Right cardiac atrium (tissue), 5 donors: ENCODE results near the gene ALPG. TPM values are rescaled to one million over a fixed set of nuclear protein-coding genes. Genes with fewer than 3 reads are reported as not detected.
A peak's percentile ranks its signal among the peaks of the same experiment; 100 is the strongest.
"Not testable (repeated sequence)": the region's sequence is repeated elsewhere in the genome, so short reads cannot be mapped to it uniquely, and the experiment has no call there.

Source experiments
- ATAC-seq, 2 donors: fragments of 200-7000 bp; cut with Tn5 transposase; one replicate each; pipeline versions ENCODE4 v1.8.0 to v1.9.1; 2020; ENCODE audit warnings: moderate library complexity in 2 of 2, mild to moderate bottlenecking in 1 of 2
- DNase-seq, 3 donors: peaks; one replicate each; pipeline ENCODE4 v3.0.0-alpha.2; 2020
- H3K27ac ChIP-seq: one replicate; pipeline ENCODE4 v1.5.1; 2013; ENCODE audit warnings: mild to moderate bottlenecking, low read length, control low read depth, moderate library complexity
- H3K27me3 ChIP-seq: one replicate; pipeline ENCODE4 v1.6.1; 2013; ENCODE audit not compliant: control insufficient read depth, insufficient read depth
- H3K4me1 ChIP-seq: one replicate; pipeline ENCODE4 v1.6.1; 2013; ENCODE audit warnings: low read length; ENCODE audit not compliant: control insufficient read depth, insufficient read depth
- H3K4me3 ChIP-seq: one replicate; pipeline ENCODE4 v1.5.1; 2013; ENCODE audit warnings: low read length, control low read depth
- H3K9me3 ChIP-seq: one replicate; pipeline ENCODE4 v1.6.1; 2013; ENCODE audit warnings: low read length; ENCODE audit not compliant: control insufficient read depth
- WGBS: extraction: QIAGEN DNeasy Blood & Tissue Kit; methylation state at CpG from one replicate; pipeline ENCODE4 v1.1.7; 2013; 5-methylcytosine and 5-hydroxymethylcytosine counted together
- intact Hi-C, 4 donors: fragments of 100-400 bp; cut with DNase I; formaldehyde crosslinking; loops; one replicate each; pipeline versions ENCODE4 v1.11.0 to v1.14.0; 2022 to 2023
- polyA plus RNA-seq: library from polyadenylated mRNA; stranded (reverse); fragments of 200-250 nt; gene quantifications from one replicate; pipeline ENCODE4 v1.2.3, GENCODE V29; 2013
- total RNA-seq, 4 donors: library from RNA; stranded (reverse); fragmentation: NEBNext Ultra II Directional; extraction: Animal tissue kit (Norgen Biotek cat#: 25700); gene quantifications; one replicate each; pipeline ENCODE4 v1.2.1, GENCODE V29; 2021
- donor health status: healthy with polysubstance abuse.
- donor health status: DM: no; HTN: yes; CAD: no.
- donor health status: DM: no; HTN: no; CAD: no.
- donor health status: DM: no; HTN: yes; CAD: no; lungs with severe emphysema.
- donor health status: DM: yes; HTN: yes; CAD: no.

The ALPG gene
- total and polyA plus RNA-seq, 5 donors, result not detected

- H3K4me1 ChIP-seq, result no peaks in the 10 kb centered on the region
- H3K9me3 ChIP-seq, result no peaks in the 10 kb centered on the region
- WGBS, result 82% methylated on average over 15 of the region's 15 CpGs
- intact Hi-C loops, result loop anchor here in 2 of 4 donors (5.0 kb wide), 2 partner anchors 529 to 534 kb away; no protein-coding TSS in a partner anchor
- no peak overlapping the region for H3K27ac ChIP-seq
- no peaks in the 10 kb centered on the region for H3K27me3 ChIP-seq
- H3K4me3 ChIP-seq, result no peak overlapping the region
- peak in 1 of 3 donors; percentile 7 for DNase-seq
- no peak for ATAC-seq
Observed at GRCh38 chr2:232436381-232437194, 29.9 kb downstream of the ALPG start.

GRCh38 chr2:232437195-232437571 lies 30.5 kb downstream of the ALPG start:
- no peak overlapping the region for H3K4me3 ChIP-seq
- H3K9me3 ChIP-seq, result no peaks in the 10 kb centered on the region
- H3K27ac ChIP-seq, result no peak overlapping the region
- no peaks in the 10 kb centered on the region for H3K27me3 ChIP-seq
- intact Hi-C loops, result loop anchor here in 2 of 4 donors (5.0 kb wide), 2 partner anchors 530 to 535 kb away; no protein-coding TSS in a partner anchor
- DNase-seq (no peak), ATAC-seq (no peak)
- WGBS, result 92% methylated on average over 12 of the region's 12 CpGs
- no peaks in the 10 kb centered on the region for H3K4me1 ChIP-seq

- Histone ChIP-seq H3K27ac (no peak overlapping the region), H3K4me1 (no peaks in the 10 kb centered on the region), H3K4me3 (no peak overlapping the region), H3K27me3 (no peaks in the 10 kb centered on the region), H3K9me3 (no peaks in the 10 kb centered on the region)
- no peak for ATAC-seq
- WGBS, result 83% methylated on average over 12 of the region's 12 CpGs
- DNase-seq, result peak in 1 of 3 donors; percentile 10
- intact Hi-C loops, result loop anchor here in 2 of 4 donors (5.0 kb wide), 2 partner anchors 531 to 536 kb away; no protein-coding TSS in a partner anchor
Observed at GRCh38 chr2:232438091-232438490, 31.4 kb downstream of the ALPG start.

- 70% methylated on average over 21 of the region's 22 CpGs for WGBS
- H3K27me3 ChIP-seq, result no peaks in the 10 kb centered on the region
- H3K27ac ChIP-seq, result no peak overlapping the region
- H3K4me1 ChIP-seq, result no peaks in the 10 kb centered on the region
- H3K4me3 ChIP-seq, result no peak overlapping the region
- DNase-seq (peak in 1 of 3 donors; percentile 60), ATAC-seq (peak; percentile 53 to 59)
- intact Hi-C loops, result loop anchor here in 2 of 4 donors (5.0 kb wide), 2 partner anchors 532 to 537 kb away; no protein-coding TSS in a partner anchor
- H3K9me3 ChIP-seq, result no peaks in the 10 kb centered on the region
Observed at GRCh38 chr2:232438951-232439757, 32.5 kb downstream of the ALPG start.

GRCh38 chr2:232439758-232440135 lies 33.1 kb downstream of the ALPG start:
- WGBS, result 32% methylated on average over 2 of the region's 5 CpGs
- no peak overlapping the region for H3K4me3 ChIP-seq
- intact Hi-C loops, result loop anchor here in 3 of 4 donors (5.0 kb wide), 2 partner anchors 532 to 537 kb away; no protein-coding TSS in a partner anchor

GRCh38 chr2:232440220-232441018 lies 33.8 kb downstream of the ALPG start:
- ATAC-seq, result peak; percentile 76 to 81
- not testable (repeated sequence) for H3K27me3 ChIP-seq, H3K9me3 ChIP-seq, H3K27ac ChIP-seq, H3K4me3 ChIP-seq, H3K4me1 ChIP-seq
- WGBS, result 20% methylated on average over 15 of the region's 16 CpGs
- peak; percentile 80 to 93 (median 92) for DNase-seq
- intact Hi-C loops, result loop anchor here in 1 of 4 donors (5.0 kb wide), 1 partner anchor 533 kb away; no protein-coding TSS in a partner anchor

More at GRCh38 chr2:232439758-232440135, 33.1 kb downstream of the ALPG start:
- ATAC-seq (no peak), DNase-seq (peak in 1 of 3 donors; percentile 33)
- no peaks in the 10 kb centered on the region for H3K4me1 ChIP-seq
- H3K27me3 ChIP-seq, result no peaks in the 10 kb centered on the region
- no peak overlapping the region for H3K27ac ChIP-seq
- no peaks in the 10 kb centered on the region for H3K9me3 ChIP-seq

GRCh38 chr2:232441147-232441651 lies 34.6 kb downstream of the ALPG start:
- Histone ChIP-seq H3K9me3 (no peaks in the 10 kb centered on the region), H3K27me3 (no peaks in the 10 kb centered on the region), H3K27ac (no peak overlapping the region), H3K4me1 (no peaks in the 10 kb centered on the region), H3K4me3 (no peak overlapping the region)
- DNase-seq (no peak), ATAC-seq (no peak)
- intact Hi-C loops, result loop anchor here in 1 of 4 donors (5.0 kb wide), 1 partner anchor 534 kb away; no protein-coding TSS in a partner anchor
- WGBS, result 74% methylated on average over 12 of the region's 12 CpGs

- not testable (repeated sequence) for H3K4me1 ChIP-seq, H3K4me3 ChIP-seq, ATAC-seq, H3K27me3 ChIP-seq, DNase-seq, H3K9me3 ChIP-seq, H3K27ac ChIP-seq
- intact Hi-C loops, result loop anchor here in 1 of 4 donors (5.0 kb wide), 1 partner anchor 535 kb away; no protein-coding TSS in a partner anchor
- WGBS, result 79% methylated on average over 9 of the region's 10 CpGs
Observed at GRCh38 chr2:232441922-232442321, 35.3 kb downstream of the ALPG start.

GRCh38 chr2:232442431-232442830 lies 35.8 kb downstream of the ALPG start:
- intact Hi-C loops, result loop anchor here in 1 of 4 donors (5.0 kb wide), 1 partner anchor 535 kb away; no protein-coding TSS in a partner anchor
- H3K4me1 ChIP-seq, H3K27me3 ChIP-seq, H3K27ac ChIP-seq, H3K9me3 ChIP-seq, H3K4me3 ChIP-seq: not testable (repeated sequence)
- DNase-seq, result peak in 1 of 3 donors; percentile 57
- peak in 1 of 2 donors; percentile 27 for ATAC-seq
- WGBS, result 47% methylated on average over 13 of the region's 13 CpGs

GRCh38 chr2:232443047-232443446 lies 36.4 kb downstream of the ALPG start:
- 76% methylated on average over 12 of the region's 13 CpGs for WGBS
- not testable (repeated sequence) for H3K27me3 ChIP-seq, DNase-seq, H3K4me1 ChIP-seq, H3K9me3 ChIP-seq, H3K4me3 ChIP-seq, H3K27ac ChIP-seq
- intact Hi-C loops, result loop anchor here in 1 of 4 donors (5.0 kb wide), 1 partner anchor 536 kb away; no protein-coding TSS in a partner anchor
- ATAC-seq, result peak in 1 of 2 donors; percentile 43
